Left lung (tissue), 10 donors: ENCODE results near the gene KRTAP5-9. TPM values are rescaled to one million over a fixed set of nuclear protein-coding genes. Genes with fewer than 3 reads are reported as not detected.

Experiments used
- ATAC-seq: fragments of 200-7000 bp; cut with Tn5 transposase; one replicate; pipeline ENCODE4 v1.9.1; 2020; ENCODE audit warnings: moderate library complexity
- DNase-seq, 4 donors: peaks; one replicate each; pipeline ENCODE4 v3.0.0-alpha.2; 2013 to 2020
- H3K27ac ChIP-seq, 2 donors: fragments of 200-600 bp; sonication (generic) in 1 of 2; one replicate each; pipeline versions ENCODE4 v1.5.0 to v1.8.0; 2020 to 2021
- H3K27me3 ChIP-seq, 2 donors: fragments of 200-600 bp; sonication (generic) in 1 of 2; one replicate each; pipeline versions ENCODE4 v1.5.0 to v1.8.0; 2020 to 2021
- H3K36me3 ChIP-seq, 2 donors: fragments of 200-600 bp; sonication (generic) in 1 of 2; one replicate each; pipeline versions ENCODE4 v1.5.0 to v1.8.0; 2020 to 2021
- H3K4me1 ChIP-seq, 2 donors: fragments of 200-600 bp; one replicate each; pipeline ENCODE4 v1.8.0; 2021
- H3K4me3 ChIP-seq, 2 donors: fragments of 200-600 bp; sonication (generic) in 1 of 2; one replicate each; pipeline versions ENCODE4 v1.5.0 to v1.8.0; 2020 to 2021; ENCODE audit warnings: mild to moderate bottlenecking in 1 of 2
- H3K9me3 ChIP-seq, 2 donors: fragments of 200-600 bp; sonication (generic) in 1 of 2; one replicate each; pipeline versions ENCODE4 v1.5.0 to v1.8.0; 2020 to 2021
- CTCF ChIP-seq, 2 donors: fragments of 200-600 bp; sonication (generic) in 1 of 2; IDR thresholded peaks; one replicate each; pipeline versions ENCODE4 v1.5.0 to v1.8.0; 2021; ENCODE audit warnings: antibody characterized with exemption in 2 of 2
- intact Hi-C, 2 donors: fragments of 100-400 bp; cut with DNase I; formaldehyde crosslinking; loops; one replicate each; pipeline versions ENCODE4 v1.11.2 to v1.14.2; 2022
- polyA plus RNA-seq, 6 donors: library from polyadenylated mRNA; unstranded; fragments of 120-200 nt; gene quantifications; one replicate each; pipeline ENCODE4 v1.2.1, GENCODE V29; 2013; ENCODE audit not compliant: insufficient read length in 6 of 6
- total RNA-seq, 2 donors: library from RNA; stranded (reverse); fragmentation: NEBNext Ultra II Directional; extraction: Animal tissue kit (Norgen Biotek cat#: 25700); gene quantifications; one replicate each; pipeline ENCODE4 v1.2.1, GENCODE V29; 2021
- donor health status: DM: no; HTN: yes; CAD: no.
- donor health status: DM: no; HTN: no; CAD: no.

KRTAP5-9 gene
- total and polyA plus RNA-seq, 8 donors = 0.20 to 0.52 (median 0.34) TPM

GRCh38 chr11:71505001-71505400 lies 43.2 kb upstream of the KRTAP5-9 start:
- no peak overlapping the region for H3K27ac ChIP-seq
- H3K9me3 ChIP-seq = peaks cover 0 to 16% of the 10 kb centered on the region in 2 donors
- ATAC-seq (no peak), DNase-seq (no peak)
- peaks cover 0 to 5% of the 10 kb centered on the region in 2 donors for H3K4me1 ChIP-seq
- TF ChIP-seq CTCF (IDR thresholded peaks at IDR 0.05) = no peak
- peaks cover 0 to 62% of the 10 kb centered on the region in 2 donors for H3K36me3 ChIP-seq
- no peaks in the 10 kb centered on the region for H3K27me3 ChIP-seq
- no peak overlapping the region for H3K4me3 ChIP-seq
- intact Hi-C loops = no loop called here

- peaks cover 0 to 24% of the 10 kb centered on the region in 2 donors for H3K9me3 ChIP-seq
- H3K4me1 ChIP-seq = no peaks in the 10 kb centered on the region
- H3K4me3 ChIP-seq = no peak overlapping the region
- H3K27me3 ChIP-seq = no peaks in the 10 kb centered on the region
- H3K36me3 ChIP-seq = peaks cover 0 to 55% of the 10 kb centered on the region in 2 donors
- H3K27ac ChIP-seq = no peak overlapping the region
- ATAC-seq (no peak), DNase-seq (no peak)
- TF ChIP-seq CTCF (IDR thresholded peaks at IDR 0.05) = no peak
- intact Hi-C loops = no loop called here
Observed at GRCh38 chr11:71505781-71506180, 42.4 kb upstream of the KRTAP5-9 start.

GRCh38 chr11:71507102-71507501 lies 41.1 kb upstream of the KRTAP5-9 start:
- Histone ChIP-seq H3K36me3 (peaks cover 0 to 41% of the 10 kb centered on the region in 2 donors), H3K27ac (no peak overlapping the region), H3K4me1 (no peaks in the 10 kb centered on the region), H3K27me3 (no peaks in the 10 kb centered on the region), H3K9me3 (peaks cover 0 to 29% of the 10 kb centered on the region in 2 donors), H3K4me3 (no peak overlapping the region)
- TF ChIP-seq CTCF (IDR thresholded peaks at IDR 0.05) = no peak
- intact Hi-C loops = no loop called here
- ATAC-seq (no peak), DNase-seq (no peak)

GRCh38 chr11:71518506-71519471 lies 29.4 kb upstream of the KRTAP5-9 start:
- Histone ChIP-seq H3K4me1 (no peaks in the 10 kb centered on the region), H3K27ac (no peak overlapping the region), H3K4me3 (no peak overlapping the region), H3K36me3 (no peaks in the 10 kb centered on the region), H3K9me3 (no peaks in the 10 kb centered on the region), H3K27me3 (no peaks in the 10 kb centered on the region)
- no peak for TF ChIP-seq CTCF (IDR thresholded peaks at IDR 0.05)
- intact Hi-C loops = no loop called here
- ATAC-seq (no peak), DNase-seq (no peak)

- no peak for TF ChIP-seq CTCF (IDR thresholded peaks at IDR 0.05)
- intact Hi-C loops = no loop called here
- no peak for DNase-seq
- no peak for ATAC-seq
- no peaks in the 10 kb centered on the region for H3K27me3 ChIP-seq
- H3K36me3 ChIP-seq = no peaks in the 10 kb centered on the region
- H3K4me3 ChIP-seq = no peak overlapping the region
- no peaks in the 10 kb centered on the region for H3K4me1 ChIP-seq
- H3K27ac ChIP-seq = no peak overlapping the region
- H3K9me3 ChIP-seq = no peaks in the 10 kb centered on the region
Observed at GRCh38 chr11:71519546-71519945, 28.7 kb upstream of the KRTAP5-9 start.
